Fibroblast of lung (primary cell): ENCODE data around the gene MICALL1.

Experiments
- CTCF ChIP-seq, 2 donors: IDR thresholded peaks in 1 of 2; conservative IDR thresholded peaks in 1 of 2; 1 replicate in 1 of 2; 2 replicates in 1 of 2; pipeline ENCODE4 v1.5.1; 2011 to 2012; ENCODE audit warnings: low read length in 2 of 2, control low read depth in 1 of 2, inconsistent platforms in 1 of 2, low read depth in 1 of 2, mild to moderate bottlenecking in 1 of 2
- EZH2 ChIP-seq: IDR thresholded peaks from 2 replicates; pipeline ENCODE4 v1.5.1; 2012; ENCODE audit warnings: low read length, control low read depth, mild to moderate bottlenecking; ENCODE audit errors: missing control alignments

- TF ChIP-seq CTCF (conservative IDR thresholded peaks at IDR 0.05 in 1 of 2, IDR thresholded peaks at IDR 0.05 in 1 of 2; ENCODE audit: low read depth in 1 of 2, low read length in 2 of 2): no peak
- TF ChIP-seq EZH2: no peak
Measured at GRCh38 chr22:37860796-37861421, 45.2 kb upstream of the MICALL1 start.
